Measurements from ENCODE around the gene GFOD1. TPM values are rescaled to one million over a fixed set of nuclear protein-coding genes. Genes with fewer than 3 reads are reported as not detected.

GFOD1 gene
- total and polyA plus RNA-seq, 2 of the 4 experiments (the other 2 are of a cell fraction), result 1.8 to 3.4 TPM

- DNase-seq (no peak), ATAC-seq (ENCODE audit: low read depth) (no peak)
- dilution Hi-C loops (cut with HindIII; ENCODE audit: low sequenced_read_pairs, unreplicated experiment), result no loop called here
- Histone ChIP-seq H2AK9ac (replicated peaks; ENCODE audit: low read depth, low read length, poor library complexity) (no peak overlapping the region), H2BK15ac (ENCODE audit: low read depth, low read length) (no peak overlapping the region), H2BK120ac (ENCODE audit: low read depth, low read length) (no peak overlapping the region), H3K9me3 (ENCODE audit: control insufficient read depth, insufficient read depth, low read length) (no peaks in the 10 kb centered on the region), H4K5ac (ENCODE audit: low read depth, low read length) (no peak overlapping the region), H2AK5ac (ENCODE audit: low read depth, low read length) (no peak overlapping the region), H3K4me2 (ENCODE audit: low read depth, low read length) (no peak overlapping the region), H2AFZ (replicated peaks; ENCODE audit: low read length, poor library complexity) (no peak overlapping the region), H4K91ac (ENCODE audit: insufficient read depth, low read depth, low read length) (no peak overlapping the region), H3K4me1 (ENCODE audit: control insufficient read depth, insufficient read depth, low read length) (no peaks in the 10 kb centered on the region), H2BK20ac (ENCODE audit: low read depth, low read length) (no peak overlapping the region), H3K23ac (ENCODE audit: low read depth, low read length) (no peak overlapping the region), H3K4me3 (ENCODE audit: insufficient read depth, low read depth, low read length) (no peak overlapping the region), H3K18ac (ENCODE audit: low read depth, low read length) (no peak overlapping the region), H3K14ac (replicated peaks; ENCODE audit: low read depth, low read length) (no peak overlapping the region), H3K9me1 (ENCODE audit: insufficient read depth, low read length) (no peaks in the 10 kb centered on the region), H3K4ac (ENCODE audit: low read depth, low read length) (no peak overlapping the region), H3K27me3 (ENCODE audit: control insufficient read depth, insufficient read depth, low read length) (peaks cover 15% of the 10 kb centered on the region), H3K79me1 (ENCODE audit: low read depth in 1 of 2, low read length in 2 of 2) (no peaks in the 10 kb centered on the region), H3K9ac (ENCODE audit: low read depth, low read length) (no peak overlapping the region), H3K27ac (ENCODE audit: insufficient read depth, low read length) (no peak overlapping the region), H3K56ac (ENCODE audit: extremely low read depth, insufficient read depth, low read length) (no peak overlapping the region), H3K36me3 (ENCODE audit: control insufficient read depth, insufficient read depth, low read length) (no peaks in the 10 kb centered on the region), H4K20me1 (ENCODE audit: insufficient read depth, low read length) (no peaks in the 10 kb centered on the region), H2BK5ac (ENCODE audit: low read depth, low read length, poor library complexity, severe bottlenecking) (no peak overlapping the region), H4K8ac (ENCODE audit: low read depth in 2 of 2, low read length in 2 of 2) (no peak overlapping the region)
- TF ChIP-seq SMC3 (IDR thresholded peaks at IDR 0.05; ENCODE audit: low read depth, low read length), result no peak
- no peak for TF ChIP-seq RFX5 (IDR thresholded peaks at IDR 0.05; ENCODE audit: low read depth, low read length)
- no peak for TF ChIP-seq NFE2L2 (IDR thresholded peaks at IDR 0.05; ENCODE audit: low read depth, low read length)
- no peak for TF ChIP-seq CHD1 (IDR thresholded peaks at IDR 0.05; ENCODE audit: low read depth, low read length)
- no peak for TF ChIP-seq FOS (IDR thresholded peaks at IDR 0.05; ENCODE audit: low read depth, low read length)
- no peak for TF ChIP-seq POLR2A (IDR thresholded peaks at IDR 0.05; ENCODE audit: low read depth, low read length)
- no peak for TF ChIP-seq CEBPB (IDR thresholded peaks at IDR 0.05; ENCODE audit: low read depth, low read length)
- TF ChIP-seq, protein P1, sequence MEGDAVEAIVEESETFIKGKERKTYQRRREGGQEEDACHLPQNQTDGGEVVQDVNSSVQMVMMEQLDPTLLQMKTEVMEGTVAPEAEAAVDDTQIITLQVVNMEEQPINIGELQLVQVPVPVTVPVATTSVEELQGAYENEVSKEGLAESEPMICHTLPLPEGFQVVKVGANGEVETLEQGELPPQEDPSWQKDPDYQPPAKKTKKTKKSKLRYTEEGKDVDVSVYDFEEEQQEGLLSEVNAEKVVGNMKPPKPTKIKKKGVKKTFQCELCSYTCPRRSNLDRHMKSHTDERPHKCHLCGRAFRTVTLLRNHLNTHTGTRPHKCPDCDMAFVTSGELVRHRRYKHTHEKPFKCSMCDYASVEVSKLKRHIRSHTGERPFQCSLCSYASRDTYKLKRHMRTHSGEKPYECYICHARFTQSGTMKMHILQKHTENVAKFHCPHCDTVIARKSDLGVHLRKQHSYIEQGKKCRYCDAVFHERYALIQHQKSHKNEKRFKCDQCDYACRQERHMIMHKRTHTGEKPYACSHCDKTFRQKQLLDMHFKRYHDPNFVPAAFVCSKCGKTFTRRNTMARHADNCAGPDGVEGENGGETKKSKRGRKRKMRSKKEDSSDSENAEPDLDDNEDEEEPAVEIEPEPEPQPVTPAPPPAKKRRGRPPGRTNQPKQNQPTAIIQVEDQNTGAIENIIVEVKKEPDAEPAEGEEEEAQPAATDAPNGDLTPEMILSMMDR (conservative IDR thresholded peaks at IDR 0.05; ENCODE audit: low read depth, low read length), result no peak
- no peak for TF ChIP-seq RAD21 (IDR thresholded peaks at IDR 0.05; ENCODE audit: low read length)
- TF ChIP-seq MAFK (IDR thresholded peaks at IDR 0.05; ENCODE audit: low read depth, low read length), result no peak
- TF ChIP-seq MAZ (IDR thresholded peaks at IDR 0.05; ENCODE audit: borderline replicate concordance, low read depth, low read length), result no peak
- no peak for TF ChIP-seq RCOR1 (IDR thresholded peaks at IDR 0.05; ENCODE audit: insufficient replicate concordance, low read length)
- no peak for TF ChIP-seq USF2 (IDR thresholded peaks at IDR 0.05; ENCODE audit: low read depth, low read length)
- TF ChIP-seq, protein P2, sequence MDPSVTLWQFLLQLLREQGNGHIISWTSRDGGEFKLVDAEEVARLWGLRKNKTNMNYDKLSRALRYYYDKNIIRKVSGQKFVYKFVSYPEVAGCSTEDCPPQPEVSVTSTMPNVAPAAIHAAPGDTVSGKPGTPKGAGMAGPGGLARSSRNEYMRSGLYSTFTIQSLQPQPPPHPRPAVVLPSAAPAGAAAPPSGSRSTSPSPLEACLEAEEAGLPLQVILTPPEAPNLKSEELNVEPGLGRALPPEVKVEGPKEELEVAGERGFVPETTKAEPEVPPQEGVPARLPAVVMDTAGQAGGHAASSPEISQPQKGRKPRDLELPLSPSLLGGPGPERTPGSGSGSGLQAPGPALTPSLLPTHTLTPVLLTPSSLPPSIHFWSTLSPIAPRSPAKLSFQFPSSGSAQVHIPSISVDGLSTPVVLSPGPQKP (IDR thresholded peaks at IDR 0.05; ENCODE audit: borderline replicate concordance, low read depth, low read length), result no peak
- no peak for TF ChIP-seq MXI1 (IDR thresholded peaks at IDR 0.05; ENCODE audit: borderline replicate concordance, low read depth, low read length)
- TF ChIP-seq BHLHE40 (IDR thresholded peaks at IDR 0.05; ENCODE audit: low read depth, low read length), result no peak
- intact Hi-C loops (cut with micrococcal nuclease), result no loop called here
- 14% methylated on average over 1 of the region's 3 CpGs; no CpG with 5 or more reads in 1 of the 2 experiments for WGBS, 2 experiments (ENCODE audit: extremely low coverage in 2 of 2, insufficient read length in 1 of 2)
- in situ Hi-C loops (cut with MboI; ENCODE audit: low sequenced_read_pairs), result loop anchor here (25.0 kb wide), 1 partner anchor 347 kb away; no protein-coding TSS in a partner anchor
- POLR2A ChIA-PET (ENCODE audit: unreplicated experiment), result no interaction called here
- CTCF ChIA-PET, result no interaction called here
- no TSS peak for BruUV-seq (replicated peaks)
Observed at GRCh38 chr6:13534536-13534935, 47.1 kb upstream of the GFOD1 start.
